Adrenal gland (tissue), 12 donors: ENCODE results near the gene ITPR3. TPM values are rescaled to one million over a fixed set of nuclear protein-coding genes. Genes with fewer than 3 reads are reported as not detected.

ENCODE experiments used
- DNase-seq, 7 donors: peaks; one replicate each; pipeline ENCODE4 v3.0.0-alpha.2; 2019 to 2020
- H3K27ac ChIP-seq, 5 donors: fragments of 200-600 bp; sonication (generic) in 4 of 5; 1 replicate in 3 of 5; 2 replicates in 2 of 5; pipeline versions ENCODE4 v1.5.1 to v1.8.0; 2016 to 2020; ENCODE audit warnings: mild to moderate bottlenecking in 1 of 5
- H3K27me3 ChIP-seq: fragments of 200-600 bp; 2 replicates; pipeline ENCODE4 v1.8.0; 2021
- H3K36me3 ChIP-seq, 2 donors: fragments of 200-600 bp; replicated peaks in 1 of 2; 1 replicate in 1 of 2; 2 replicates in 1 of 2; pipeline versions ENCODE4 v1.5.1 to v1.8.0; 2018 to 2022
- H3K4me1 ChIP-seq, 2 donors: fragments of 200-600 bp; replicated peaks in 1 of 2; 1 replicate in 1 of 2; 2 replicates in 1 of 2; pipeline versions ENCODE4 v1.5.1 to v1.8.0; 2018 to 2021
- H3K4me3 ChIP-seq, 4 donors: fragments of 200-600 bp; sonication (generic) in 3 of 4; one replicate each; pipeline ENCODE4 v1.5.1; 2016 to 2018
- H3K9me3 ChIP-seq, 3 donors: fragments of 200-600 bp; sonication (generic) in 1 of 3; replicated peaks in 1 of 3; 1 replicate in 2 of 3; 2 replicates in 1 of 3; pipeline versions ENCODE4 v1.5.1 to v1.8.0; 2016 to 2021
- POLR2A ChIP-seq, 2 donors: fragments of 450-650 bp; IDR thresholded peaks; one replicate each; pipeline ENCODE4 v1.6.1; 2017; ENCODE audit warnings: antibody characterized with exemption in 2 of 2, mild to moderate bottlenecking in 2 of 2, moderate library complexity in 1 of 2
- WGBS, 4 donors: extraction: QIAGEN DNeasy Blood & Tissue Kit in 2 of 4; methylation state at CpG; one replicate each; pipeline versions ENCODE4 v1.1.5 to v1.1.7; 2013 to 2017; 5-methylcytosine and 5-hydroxymethylcytosine counted together
- intact Hi-C, 2 donors: fragments of 100-400 bp; cut with DNase I; formaldehyde crosslinking; loops; one replicate each; pipeline versions ENCODE4 v1.14.1 to v1.15.0; 2022 to 2023
- polyA plus RNA-seq, 3 donors: library from polyadenylated mRNA; stranded (reverse); fragments of 200-250 nt in 2 of 3; fragments of 350-450 nt in 1 of 3; fragmentation: Illumina TruSeq in 1 of 3; extraction: RNeasy Lipid Tissue Mini Kit (QIAGEN cat#74804) in 1 of 3; gene quantifications; one replicate each; pipeline ENCODE4 v1.2.3, GENCODE V29; 2013 to 2014
- total RNA-seq, 9 donors: library from RNA; depleted of rRNA in 4 of 9; stranded (reverse); fragments of >200 nt in 4 of 9; fragments of 120-200 nt in 1 of 9; fragmentation: NEBNext Ultra II Directional in 1 of 9; extraction: Animal tissue kit (Norgen Biotek cat#: 25700) in 1 of 9; gene quantifications; one replicate each; pipeline versions ENCODE4 v1.1.0 to v1.2.4, GENCODE V29; 2013 to 2023
- TF ChIP-seq, protein P1 (sequence below), 6 experiments: fragments of 450-650 bp in 4 of 6; fragments of 200-600 bp in 2 of 6; sonication (generic) in 1 of 6; IDR thresholded peaks; 1 replicate in 5 of 6; 2 replicates in 1 of 6; pipeline versions ENCODE4 v1.5.1 to v1.8.0; 2016 to 2021; ENCODE audit warnings: antibody characterized with exemption in 6 of 6, mild to moderate bottlenecking in 2 of 6, moderate library complexity in 1 of 6
- donor health status: healthy with polysubstance abuse.
- donor health status: Bipolar disorder and iron deficiency.
- donor health status: DM: yes; HTN: yes; CAD: no.
- donor health status: DM: no; HTN: no; CAD: no.
- donor health status: DM: no; HTN: no; CAD: no.
- donor health status: DM: yes; HTN: yes; CAD: no.

The ITPR3 gene
- total and polyA plus RNA-seq, 12 donors, result 1.3 to 38.1 (median 23.9) TPM

- Histone ChIP-seq H3K27ac (no peak overlapping the region), H3K36me3 (no peaks in the 10 kb centered on the region), H3K4me3 (no peak overlapping the region), H3K27me3 (no peaks in the 10 kb centered on the region), H3K9me3 (no peaks in the 10 kb centered on the region), H3K4me1 (peaks cover 0 to 1% of the 10 kb centered on the region in 2 donors)
- 92 to 100% (median 96%) methylated on average over 1 of the region's 1 CpG for WGBS, 4 donors
- intact Hi-C loops, result loop anchor here in 1 of 2 donors (10.0 kb wide), 1 partner anchor 55 kb away; the partner anchor contains the start of gene BAK1
- no peak for DNase-seq
- no peak for TF ChIP-seq POLR2A (IDR thresholded peaks at IDR 0.05)
- TF ChIP-seq, protein P1, sequence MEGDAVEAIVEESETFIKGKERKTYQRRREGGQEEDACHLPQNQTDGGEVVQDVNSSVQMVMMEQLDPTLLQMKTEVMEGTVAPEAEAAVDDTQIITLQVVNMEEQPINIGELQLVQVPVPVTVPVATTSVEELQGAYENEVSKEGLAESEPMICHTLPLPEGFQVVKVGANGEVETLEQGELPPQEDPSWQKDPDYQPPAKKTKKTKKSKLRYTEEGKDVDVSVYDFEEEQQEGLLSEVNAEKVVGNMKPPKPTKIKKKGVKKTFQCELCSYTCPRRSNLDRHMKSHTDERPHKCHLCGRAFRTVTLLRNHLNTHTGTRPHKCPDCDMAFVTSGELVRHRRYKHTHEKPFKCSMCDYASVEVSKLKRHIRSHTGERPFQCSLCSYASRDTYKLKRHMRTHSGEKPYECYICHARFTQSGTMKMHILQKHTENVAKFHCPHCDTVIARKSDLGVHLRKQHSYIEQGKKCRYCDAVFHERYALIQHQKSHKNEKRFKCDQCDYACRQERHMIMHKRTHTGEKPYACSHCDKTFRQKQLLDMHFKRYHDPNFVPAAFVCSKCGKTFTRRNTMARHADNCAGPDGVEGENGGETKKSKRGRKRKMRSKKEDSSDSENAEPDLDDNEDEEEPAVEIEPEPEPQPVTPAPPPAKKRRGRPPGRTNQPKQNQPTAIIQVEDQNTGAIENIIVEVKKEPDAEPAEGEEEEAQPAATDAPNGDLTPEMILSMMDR (IDR thresholded peaks at IDR 0.05), result no peak
These were observed 18.4 kb downstream of the ITPR3 start for GRCh38 chr6:33639559-33639958.

- no peaks in the 10 kb centered on the region for H3K9me3 ChIP-seq
- H3K27ac ChIP-seq, result no peak overlapping the region
- no peaks in the 10 kb centered on the region for H3K36me3 ChIP-seq
- H3K4me1 ChIP-seq, result no peaks in the 10 kb centered on the region
- intact Hi-C loops, result no loop called here
- no peaks in the 10 kb centered on the region for H3K27me3 ChIP-seq
- TF ChIP-seq POLR2A (IDR thresholded peaks at IDR 0.05), result no peak
- TF ChIP-seq, protein P1 (IDR thresholded peaks at IDR 0.05), result no peak
- no peak for DNase-seq
- no peak overlapping the region for H3K4me3 ChIP-seq
- WGBS, 4 donors, result 88 to 92% (median 92%) methylated on average over 12 to 13 of the region's 13 CpGs
These were observed 19.2 kb downstream of the ITPR3 start for GRCh38 chr6:33640361-33640760.

- no peaks in the 10 kb centered on the region for H3K4me1 ChIP-seq
- H3K36me3 ChIP-seq, result no peaks in the 10 kb centered on the region
- no peak for TF ChIP-seq POLR2A (IDR thresholded peaks at IDR 0.05)
- TF ChIP-seq, protein P1 (IDR thresholded peaks at IDR 0.05), result no peak
- H3K27me3 ChIP-seq, result no peaks in the 10 kb centered on the region
- no peaks in the 10 kb centered on the region for H3K9me3 ChIP-seq
- DNase-seq, result no peak
- intact Hi-C loops, result no loop called here
- 88 to 95% (median 93%) methylated on average over 7 to 15 of the region's 15 CpGs for WGBS, 4 donors
- H3K4me3 ChIP-seq, result no peak overlapping the region
- no peak overlapping the region for H3K27ac ChIP-seq
These were observed 20.0 kb downstream of the ITPR3 start for GRCh38 chr6:33641144-33641543.

- TF ChIP-seq, protein P1 (IDR thresholded peaks at IDR 0.05), result no peak
- no peak for TF ChIP-seq POLR2A (IDR thresholded peaks at IDR 0.05)
These were observed 20.5 kb downstream of the ITPR3 start for GRCh38 chr6:33641602-33642001.

More at GRCh38 chr6:33641602-33642001, 20.5 kb downstream of the ITPR3 start:
- no peaks in the 10 kb centered on the region for H3K4me1 ChIP-seq
- no peaks in the 10 kb centered on the region for H3K27me3 ChIP-seq
- no peaks in the 10 kb centered on the region for H3K9me3 ChIP-seq
- H3K4me3 ChIP-seq, result no peak overlapping the region
- intact Hi-C loops, result no loop called here
- DNase-seq, result no peak
- no peak overlapping the region for H3K27ac ChIP-seq
- WGBS, 4 donors, result 84 to 87% (median 87%) methylated on average over 7 of the region's 7 CpGs
- H3K36me3 ChIP-seq, result no peaks in the 10 kb centered on the region
